GM21515 (cell line): Measurements from ENCODE around the gene PDCD11.
"Not testable (repeated sequence)": the region's sequence is repeated elsewhere in the genome, so short reads cannot be mapped to it uniquely, and the experiment has no call there.

ENCODE experiments used
- ATAC-seq: cut with Tn5 transposase; IDR thresholded peaks from one replicate; pipeline ENCODE4 v1.9.1; 2021; ENCODE audit not compliant: unreplicated experiment

PDCD11 gene, protein sequence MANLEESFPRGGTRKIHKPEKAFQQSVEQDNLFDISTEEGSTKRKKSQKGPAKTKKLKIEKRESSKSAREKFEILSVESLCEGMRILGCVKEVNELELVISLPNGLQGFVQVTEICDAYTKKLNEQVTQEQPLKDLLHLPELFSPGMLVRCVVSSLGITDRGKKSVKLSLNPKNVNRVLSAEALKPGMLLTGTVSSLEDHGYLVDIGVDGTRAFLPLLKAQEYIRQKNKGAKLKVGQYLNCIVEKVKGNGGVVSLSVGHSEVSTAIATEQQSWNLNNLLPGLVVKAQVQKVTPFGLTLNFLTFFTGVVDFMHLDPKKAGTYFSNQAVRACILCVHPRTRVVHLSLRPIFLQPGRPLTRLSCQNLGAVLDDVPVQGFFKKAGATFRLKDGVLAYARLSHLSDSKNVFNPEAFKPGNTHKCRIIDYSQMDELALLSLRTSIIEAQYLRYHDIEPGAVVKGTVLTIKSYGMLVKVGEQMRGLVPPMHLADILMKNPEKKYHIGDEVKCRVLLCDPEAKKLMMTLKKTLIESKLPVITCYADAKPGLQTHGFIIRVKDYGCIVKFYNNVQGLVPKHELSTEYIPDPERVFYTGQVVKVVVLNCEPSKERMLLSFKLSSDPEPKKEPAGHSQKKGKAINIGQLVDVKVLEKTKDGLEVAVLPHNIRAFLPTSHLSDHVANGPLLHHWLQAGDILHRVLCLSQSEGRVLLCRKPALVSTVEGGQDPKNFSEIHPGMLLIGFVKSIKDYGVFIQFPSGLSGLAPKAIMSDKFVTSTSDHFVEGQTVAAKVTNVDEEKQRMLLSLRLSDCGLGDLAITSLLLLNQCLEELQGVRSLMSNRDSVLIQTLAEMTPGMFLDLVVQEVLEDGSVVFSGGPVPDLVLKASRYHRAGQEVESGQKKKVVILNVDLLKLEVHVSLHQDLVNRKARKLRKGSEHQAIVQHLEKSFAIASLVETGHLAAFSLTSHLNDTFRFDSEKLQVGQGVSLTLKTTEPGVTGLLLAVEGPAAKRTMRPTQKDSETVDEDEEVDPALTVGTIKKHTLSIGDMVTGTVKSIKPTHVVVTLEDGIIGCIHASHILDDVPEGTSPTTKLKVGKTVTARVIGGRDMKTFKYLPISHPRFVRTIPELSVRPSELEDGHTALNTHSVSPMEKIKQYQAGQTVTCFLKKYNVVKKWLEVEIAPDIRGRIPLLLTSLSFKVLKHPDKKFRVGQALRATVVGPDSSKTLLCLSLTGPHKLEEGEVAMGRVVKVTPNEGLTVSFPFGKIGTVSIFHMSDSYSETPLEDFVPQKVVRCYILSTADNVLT (N-terminal part only)

DNA sequence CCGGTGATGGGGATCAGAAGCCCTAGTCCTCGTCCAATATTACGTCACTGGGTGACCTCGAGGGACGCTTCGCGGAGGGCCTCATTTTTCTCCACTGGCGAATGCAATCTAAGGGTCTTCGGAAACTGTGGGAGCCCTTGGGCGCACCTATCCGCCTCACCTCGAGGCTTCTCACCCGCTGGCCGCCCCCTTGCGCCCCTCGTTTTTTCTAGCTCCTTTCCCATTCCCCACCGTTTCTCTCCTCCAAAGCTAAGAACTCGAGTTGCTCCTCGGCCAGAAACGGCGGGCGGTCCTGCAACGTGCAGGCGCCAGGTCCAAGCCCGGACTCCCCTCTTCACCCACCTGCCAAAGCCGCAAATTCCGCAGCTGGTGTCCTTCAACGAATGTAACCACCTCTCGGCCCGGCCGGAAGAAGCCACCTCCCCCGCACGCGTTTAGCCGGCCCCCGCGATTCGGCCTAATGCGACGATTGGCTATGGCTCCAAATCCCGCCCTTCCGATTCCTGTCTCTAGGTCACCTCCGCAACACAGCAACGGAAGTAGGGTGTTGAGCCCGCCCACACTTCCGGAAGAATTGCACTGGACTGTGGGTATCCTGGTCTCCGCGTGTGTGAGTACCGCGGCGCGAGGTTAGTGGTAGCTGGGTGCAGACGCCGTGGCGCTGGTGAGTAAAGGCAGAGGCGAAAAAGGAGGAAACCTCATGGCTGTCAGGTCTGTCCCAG is at the start of gene PDCD11, which contains the start of gene ATP5MK:
TSS of gene PDCD11 (plus strand) at position 560 of the 722 bp plus-strand sequence. CDS start 1,801 bp downstream, outside the sequence.
TSS of gene ATP5MK (minus strand) at position 409 of the 722 bp plus-strand sequence. CDS start 4,018 bp downstream, outside the sequence.
- ATAC-seq: peak; percentile 97

DNA sequence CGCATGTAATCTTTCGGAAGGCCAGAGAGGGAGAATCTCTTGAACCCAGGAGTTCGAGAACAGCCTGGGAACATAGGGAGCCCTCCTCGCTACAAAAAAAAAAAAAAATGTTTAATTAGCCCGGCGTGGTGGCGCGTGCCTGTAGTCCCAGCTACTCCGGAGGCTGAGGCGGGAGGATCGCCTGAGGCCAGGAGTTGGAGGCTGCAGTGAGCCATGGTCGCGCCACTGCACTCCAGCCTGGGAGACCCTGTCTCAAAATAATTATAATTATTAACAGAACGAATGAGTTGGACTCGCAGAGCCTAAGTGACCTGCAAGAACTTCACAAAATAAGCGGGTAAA is 46.3 kb upstream of the PDCD11 start:
- ATAC-seq: peak; percentile 6

DNA sequence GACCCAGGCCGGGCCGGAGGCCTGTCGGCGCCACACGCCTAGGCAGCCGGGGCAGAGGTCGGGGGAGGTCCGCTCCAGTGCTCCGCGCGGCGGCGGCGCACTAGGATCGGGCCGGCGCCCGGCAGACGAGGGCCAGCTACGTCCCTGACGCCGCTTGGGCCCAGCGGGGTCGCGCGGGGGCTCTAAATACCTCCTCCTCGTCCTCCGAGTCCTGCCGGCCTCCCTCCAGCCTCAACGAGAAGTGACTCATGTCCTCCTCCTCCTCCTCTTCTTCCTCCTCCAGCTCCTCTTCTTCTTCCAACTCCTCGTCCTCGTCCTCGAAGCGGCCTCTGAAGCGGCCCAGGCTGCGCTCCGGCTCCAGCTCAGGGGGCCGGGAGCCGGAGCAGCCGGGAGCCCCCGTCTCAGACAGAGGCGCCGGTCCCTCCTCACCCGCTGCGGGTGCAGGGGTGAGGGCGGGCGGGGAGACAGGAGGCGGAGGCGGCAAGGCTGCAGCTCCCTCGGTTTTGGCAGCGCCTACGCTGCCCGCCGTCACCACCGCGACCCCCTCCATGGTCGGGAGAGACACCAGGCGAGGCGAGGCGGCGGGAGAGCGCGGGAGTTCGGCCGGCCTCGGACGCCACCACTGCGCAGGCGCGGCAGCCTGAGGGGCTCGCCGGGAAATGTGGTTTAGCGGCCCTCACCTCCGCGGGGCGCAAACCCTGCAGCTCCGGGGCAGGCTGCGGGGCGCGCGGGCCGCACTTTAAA is 45.7 kb upstream of the PDCD11 start, which contains the start of gene PCGF6:
TSS of gene PCGF6 (minus strand) at position 624 of the 744 bp plus-strand sequence. CDS start at position 550, 74 bp downstream.
- ATAC-seq: peak; percentile 71

DNA sequence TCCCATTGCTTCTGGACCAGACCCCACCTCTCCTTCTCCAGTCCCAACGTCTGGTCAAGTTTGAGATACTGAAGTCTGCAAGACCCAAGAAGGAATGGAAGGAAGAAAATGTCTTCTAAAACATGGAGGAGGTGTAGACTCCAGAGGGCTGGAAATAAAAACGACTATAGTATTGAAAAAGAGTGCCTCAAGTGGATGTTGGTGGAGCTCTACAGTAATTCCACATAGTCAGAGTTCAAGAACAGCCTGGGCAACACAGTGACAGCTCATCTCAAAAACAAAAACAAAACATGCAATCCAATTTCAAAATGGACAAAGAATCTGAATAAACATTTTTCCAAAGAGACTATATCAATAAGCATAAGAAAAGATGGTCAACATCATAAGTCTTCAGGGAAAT is 43.1 kb upstream of the PDCD11 start:
- no peak for ATAC-seq

DNA sequence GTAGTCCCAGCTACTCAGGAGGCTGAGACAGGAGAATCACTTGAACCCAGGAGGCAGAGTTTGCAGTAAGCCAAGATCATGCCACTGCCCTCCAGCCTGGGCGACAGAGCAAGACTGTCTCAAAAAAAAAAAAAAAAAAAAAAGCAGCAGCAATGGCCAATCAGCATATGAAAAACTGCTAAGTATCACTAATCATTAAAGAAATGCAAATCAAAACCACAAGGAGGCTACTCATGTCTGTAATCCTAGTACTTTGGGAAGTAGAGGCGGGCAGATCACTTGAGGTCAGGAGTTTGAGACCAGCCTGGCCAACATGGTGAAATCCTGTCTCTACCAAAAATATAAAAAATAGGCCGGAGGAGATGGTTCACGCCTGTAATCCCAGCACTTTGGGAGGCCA is 41.9 kb upstream of the PDCD11 start:
- not testable (repeated sequence) for ATAC-seq

DNA sequence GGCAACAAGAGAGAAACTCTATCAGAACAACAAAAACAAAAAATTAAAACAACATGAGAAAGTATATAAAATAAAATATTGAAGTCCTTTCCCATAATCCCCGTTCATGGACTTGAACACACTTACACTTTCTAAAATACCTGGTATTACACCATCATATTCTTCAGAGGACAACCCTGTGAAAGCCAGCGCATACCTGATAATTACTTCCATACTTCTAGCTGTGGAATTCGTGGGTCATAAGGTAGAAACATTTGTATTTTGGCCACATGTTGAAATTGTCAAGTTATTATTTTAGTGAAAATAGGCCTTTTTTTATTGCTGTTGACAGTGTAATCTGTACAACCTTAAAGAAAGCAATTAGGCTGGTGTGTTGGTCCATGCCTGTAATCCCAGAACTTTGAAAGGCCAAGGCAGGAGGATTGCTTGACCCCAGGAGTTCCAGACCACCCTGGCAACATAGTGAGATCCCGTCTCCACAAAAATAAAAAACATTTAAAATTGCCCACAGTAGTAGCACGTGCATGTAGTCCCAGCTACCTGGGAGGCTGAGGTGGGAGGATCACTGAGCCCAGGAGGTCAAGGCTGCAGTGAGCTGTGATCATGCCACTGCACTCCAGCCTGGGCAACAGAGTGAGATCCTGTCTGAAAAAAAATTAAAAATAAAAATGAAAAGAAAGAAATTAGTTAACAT is 40.4 kb upstream of the PDCD11 start:
- ATAC-seq: no peak

DNA sequence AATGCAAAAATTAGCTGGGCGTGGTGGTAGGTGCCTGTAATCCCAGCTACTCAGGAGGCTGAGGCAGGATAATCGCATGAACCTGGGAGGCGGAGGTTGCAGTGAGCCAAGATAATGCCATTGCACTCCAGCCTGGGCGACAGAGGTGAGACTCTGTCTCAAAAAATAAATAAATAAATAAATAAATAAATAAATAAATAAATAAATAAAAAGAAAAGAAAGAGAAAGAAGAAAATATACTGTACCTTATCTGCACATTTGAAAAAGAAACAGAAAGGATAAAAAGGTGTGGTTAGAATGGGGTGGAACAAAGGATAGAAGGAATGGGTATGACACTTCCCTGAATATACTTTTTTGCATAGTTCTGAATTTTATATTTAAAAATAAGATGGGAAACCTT is 36.9 kb upstream of the PDCD11 start:
- not testable (repeated sequence) for ATAC-seq

DNA sequence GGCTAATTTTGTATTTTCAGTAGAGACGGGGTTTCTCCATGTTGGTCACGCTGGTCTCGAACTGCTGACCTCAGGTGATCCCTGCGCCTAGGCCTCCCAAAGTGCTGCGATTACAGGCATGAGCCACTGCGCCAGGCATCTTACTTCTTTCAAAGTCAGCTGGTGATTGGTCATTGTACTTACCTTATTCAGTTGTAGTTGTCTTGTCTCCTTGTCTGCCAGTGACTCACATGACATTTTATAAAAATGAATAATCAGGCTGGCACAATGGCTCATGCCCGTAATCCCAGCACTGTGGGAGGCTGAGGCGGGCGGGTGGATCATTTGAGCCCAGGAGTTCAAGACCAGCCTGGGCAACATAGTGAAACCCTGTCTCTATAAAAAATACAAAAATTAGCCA is 35.6 kb upstream of the PDCD11 start:
- not testable (repeated sequence) for ATAC-seq

DNA sequence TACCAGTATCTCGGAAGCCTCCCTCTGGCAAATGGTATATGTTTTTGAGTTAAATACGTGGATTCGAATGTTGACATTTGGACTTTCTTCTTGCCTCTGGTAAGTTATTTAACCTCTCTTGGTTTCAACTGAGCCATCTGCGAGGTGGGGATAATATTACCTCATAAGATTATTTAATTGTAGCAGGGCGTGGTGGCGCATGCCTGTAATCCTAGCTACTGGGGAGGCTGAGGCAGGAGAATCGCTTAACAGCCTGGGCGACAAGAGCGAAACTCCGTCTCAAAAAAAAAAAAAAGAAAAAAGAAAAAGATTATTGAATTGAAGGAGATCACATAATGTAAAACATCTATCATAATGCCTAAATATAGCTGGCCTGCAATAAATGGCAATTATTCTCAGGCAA is 29.0 kb upstream of the PDCD11 start:
- no peak for ATAC-seq

DNA sequence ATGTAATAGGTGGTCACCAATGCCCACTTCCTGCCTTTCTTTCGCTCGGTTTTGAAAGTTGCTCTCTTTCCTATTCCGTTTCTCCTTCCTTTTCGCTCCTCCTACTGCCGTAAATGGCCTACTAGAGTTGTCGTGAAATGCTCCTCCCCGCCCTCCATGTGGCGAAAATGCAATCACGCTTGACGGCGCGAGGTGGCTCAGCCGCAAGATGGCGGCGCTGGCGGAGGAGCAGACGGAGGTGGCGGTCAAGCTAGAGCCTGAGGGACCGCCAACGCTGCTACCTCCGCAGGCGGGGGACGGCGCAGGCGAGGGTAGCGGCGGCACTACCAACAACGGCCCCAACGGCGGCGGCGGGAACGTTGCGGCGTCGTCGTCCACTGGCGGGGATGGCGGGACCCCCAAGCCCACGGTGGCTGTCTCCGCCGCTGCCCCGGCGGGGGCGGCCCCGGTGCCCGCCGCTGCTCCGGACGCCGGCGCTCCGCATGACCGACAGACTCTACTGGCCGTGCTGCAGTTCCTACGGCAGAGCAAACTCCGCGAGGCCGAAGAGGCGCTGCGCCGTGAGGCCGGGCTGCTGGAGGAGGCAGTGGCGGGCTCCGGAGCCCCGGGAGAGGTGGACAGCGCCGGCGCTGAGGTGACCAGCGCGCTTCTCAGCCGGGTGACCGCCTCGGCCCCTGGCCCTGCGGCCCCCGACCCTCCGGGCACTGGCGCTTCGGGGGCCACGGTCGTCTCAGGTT is 28.5 kb upstream of the PDCD11 start, which contains the start of gene TAF5:
TSS of gene TAF5 (plus strand) at position 195 of the 737 bp plus-strand sequence. CDS start at position 209, 14 bp downstream.
- ATAC-seq: peak; percentile 55

DNA sequence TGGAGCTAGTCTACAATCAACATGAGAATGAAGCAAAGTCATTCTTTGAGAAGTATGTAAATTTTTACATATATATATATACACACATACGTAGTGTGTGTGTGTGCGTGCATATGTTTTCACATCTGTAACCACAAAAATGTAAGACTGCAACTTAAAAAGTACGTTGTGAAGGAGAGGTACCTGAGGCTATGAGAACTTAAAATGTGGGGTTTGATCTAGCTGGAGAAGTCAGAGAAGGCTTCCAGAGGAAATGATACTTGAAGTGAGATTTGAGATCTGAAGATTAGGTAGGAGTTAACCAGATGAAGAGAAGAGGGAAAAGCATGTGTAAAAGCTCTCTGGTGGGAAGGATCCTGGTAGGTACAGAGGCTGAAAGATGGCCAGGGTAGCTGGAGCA is 22.9 kb upstream of the PDCD11 start:
- no peak for ATAC-seq

DNA sequence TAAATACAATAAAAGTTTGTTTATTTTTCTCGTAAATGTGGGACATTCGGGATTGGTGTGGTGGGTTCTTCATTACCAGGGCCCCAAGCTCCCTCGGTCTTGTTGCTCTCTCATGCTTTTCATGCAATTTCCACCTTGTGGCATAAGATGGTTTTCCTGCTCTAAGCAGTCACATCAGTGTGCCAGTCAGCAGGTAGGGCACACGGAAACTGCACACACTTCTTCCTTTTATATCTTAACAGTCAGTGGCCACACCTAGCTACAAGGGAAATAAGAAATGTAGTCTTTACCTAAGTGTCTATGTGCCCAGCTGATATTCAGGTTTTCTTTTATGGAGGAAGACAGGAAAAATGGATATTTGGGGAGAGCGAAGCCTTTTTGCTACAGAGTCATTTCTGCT is 22.2 kb upstream of the PDCD11 start:
- ATAC-seq: no peak

DNA sequence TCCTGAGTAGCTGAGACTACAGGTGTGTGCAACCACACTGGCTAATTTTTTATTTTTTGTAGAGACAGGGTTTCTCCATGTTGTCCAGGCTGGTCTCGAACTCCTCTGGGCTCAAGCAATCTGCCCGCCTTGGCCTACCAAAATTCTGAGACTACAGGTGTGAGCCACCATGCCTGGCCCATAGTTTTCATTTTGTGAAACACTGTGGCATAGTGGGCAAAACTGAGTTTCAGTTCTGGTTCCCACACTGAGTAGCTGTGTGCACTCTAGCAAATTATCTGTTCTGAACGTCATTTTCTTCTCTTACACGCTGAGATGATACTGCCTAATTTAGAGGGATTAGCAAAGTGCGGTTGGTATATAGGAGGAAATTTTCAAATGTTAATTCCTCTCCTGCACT is 13.7 kb upstream of the PDCD11 start:
- no peak for ATAC-seq

DNA sequence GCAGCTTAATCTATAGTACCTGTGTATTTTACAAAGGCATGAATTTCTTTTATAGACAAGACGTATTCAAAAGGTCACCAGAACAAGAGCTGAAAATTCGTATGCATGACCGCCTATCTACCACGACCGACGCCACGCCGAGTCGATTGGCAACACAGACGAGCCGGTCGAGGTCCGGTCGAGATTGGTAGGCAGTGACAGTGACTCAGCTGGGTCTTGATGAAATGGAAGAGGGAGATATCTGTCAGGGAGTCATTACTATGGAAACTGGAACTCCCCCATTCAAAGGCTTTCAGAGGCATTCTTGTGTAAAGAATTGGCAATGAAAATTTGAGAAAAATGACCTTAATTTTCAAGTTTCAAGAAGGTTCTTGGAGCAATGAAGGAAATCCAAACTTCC is 2.2 kb upstream of the PDCD11 start:
- no peak for ATAC-seq

DNA sequence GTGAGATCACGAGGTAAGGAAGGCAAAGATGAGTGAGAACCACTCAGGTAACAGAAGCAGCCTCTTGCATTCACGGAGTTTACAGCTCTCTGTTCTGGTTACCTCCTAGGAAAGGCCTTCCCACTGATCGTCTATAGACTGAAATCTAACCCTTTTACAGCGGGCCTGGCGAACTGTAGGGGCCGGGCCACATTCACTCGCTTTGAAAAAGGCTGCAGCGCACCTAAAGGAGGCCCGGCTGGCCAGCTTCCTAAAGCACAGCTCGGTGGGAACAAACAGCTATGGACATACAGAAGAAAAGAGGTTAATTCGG is 716 bp upstream of the PDCD11 start:
- ATAC-seq: no peak

DNA sequence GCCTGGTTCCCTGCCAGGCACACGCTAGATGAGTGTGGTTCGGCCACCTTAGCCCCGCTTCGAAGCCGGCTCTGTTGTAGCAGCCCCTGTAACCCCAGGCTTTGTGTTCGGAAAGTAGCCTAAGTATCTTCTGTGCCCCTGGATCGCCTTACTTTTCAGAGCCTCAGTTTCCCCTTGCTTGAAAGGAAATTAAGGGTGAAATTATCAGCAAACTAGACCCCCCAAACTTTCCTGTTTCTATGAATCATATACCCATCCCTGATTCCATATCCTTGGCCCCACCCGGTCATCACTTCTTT is 312 bp downstream of the PDCD11 start:
- no peak for ATAC-seq

DNA sequence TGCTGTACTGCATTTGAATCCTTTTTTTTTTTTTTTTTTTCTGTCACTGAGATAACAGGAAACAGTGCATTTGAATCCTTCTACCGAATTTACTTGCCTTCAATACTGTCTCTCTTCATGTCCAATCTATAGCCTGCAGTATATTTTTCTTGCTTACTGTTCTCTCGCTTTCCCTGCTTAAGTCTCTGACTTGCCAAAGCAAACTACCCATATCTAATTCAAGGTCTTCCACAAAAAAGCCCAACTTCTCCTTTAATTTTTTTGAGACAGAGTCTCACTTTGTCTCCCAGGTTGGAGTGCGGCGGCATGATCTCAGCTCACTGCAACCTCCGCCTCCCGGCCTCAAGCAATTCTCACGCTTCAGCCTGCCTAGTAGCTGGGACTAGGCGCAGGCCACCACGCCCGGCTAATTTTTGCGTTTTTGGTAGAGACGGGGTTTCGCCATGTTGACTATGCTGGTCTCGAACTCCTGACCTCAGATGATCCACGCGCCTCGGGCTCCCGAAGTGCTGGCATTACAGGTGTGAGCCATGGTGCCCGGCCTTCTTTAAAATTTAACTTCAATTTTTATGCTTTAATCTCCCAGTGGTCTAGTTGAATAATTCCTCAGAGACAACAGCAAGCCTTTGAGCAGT is 882 bp downstream of the PDCD11 start:
- no peak for ATAC-seq

DNA sequence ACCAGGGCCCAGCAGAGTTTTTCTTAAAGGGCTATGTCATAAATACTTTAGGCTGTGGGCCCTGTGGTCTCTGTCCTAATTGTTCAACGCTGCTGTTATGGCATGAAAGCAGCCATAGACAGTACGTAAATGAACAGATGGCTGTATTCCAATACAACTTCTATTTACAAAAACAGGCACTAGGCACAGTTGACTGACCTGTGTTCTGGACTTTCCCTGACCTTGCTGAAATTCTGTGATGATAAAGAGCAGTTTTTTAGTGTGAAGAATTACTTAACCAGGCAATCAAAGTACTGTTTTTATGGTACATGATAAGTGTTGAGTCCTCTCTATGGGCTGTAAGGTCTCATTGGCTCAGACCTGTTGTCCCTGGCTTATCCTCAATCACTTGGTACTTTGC is 17.1 kb downstream of the PDCD11 start:
- no peak for ATAC-seq
